Measurements from ENCODE around the gene PDGFD. TPM values are rescaled to one million over a fixed set of nuclear protein-coding genes. Genes with fewer than 3 reads are reported as not detected.

The PDGFD gene
- total RNA-seq, 4 donors from 2014 or later, result 4.4 to 26.4 (median 13.1) TPM

GRCh38 chr11:103924166-103925013 is 239.6 kb downstream of the PDGFD start:
- ATAC-seq, result no peak
- Histone ChIP-seq H3K27ac (no peak overlapping the region), H3K4me3 (no peak overlapping the region), H3K9me3 (no peaks in the 10 kb centered on the region), H3K36me3 (no peaks in the 10 kb centered on the region), H3K4me1 (peaks cover 0 to 26% (median 2%) of the 10 kb centered on the region in 3 donors), H3K27me3 (no peaks in the 10 kb centered on the region)
- WGBS, 2 donors (ENCODE audit: low coverage in 1 of 2), result 89 to 96% methylated on average over 2 to 4 of the region's 5 CpGs
- no peak for TF ChIP-seq CTCF (IDR thresholded peaks at IDR 0.05)
- TF ChIP-seq POLR2AphosphoS5 (IDR thresholded peaks at IDR 0.05), result no peak
- no peak for TF ChIP-seq EP300 (IDR thresholded peaks at IDR 0.05)
- no peak for TF ChIP-seq POLR2A (IDR thresholded peaks at IDR 0.05)

GRCh38 chr11:103923451-103923931 is 240.5 kb downstream of the PDGFD start:
- no peak overlapping the region for H3K27ac ChIP-seq
- no peaks in the 10 kb centered on the region for H3K27me3 ChIP-seq
- ATAC-seq, result no peak
- no peak overlapping the region for H3K4me3 ChIP-seq
- peaks cover 0 to 19% (median 2%) of the 10 kb centered on the region in 3 donors for H3K4me1 ChIP-seq
- TF ChIP-seq POLR2AphosphoS5 (IDR thresholded peaks at IDR 0.05) (no peak), CTCF (IDR thresholded peaks at IDR 0.05) (no peak), POLR2A (IDR thresholded peaks at IDR 0.05) (no peak), EP300 (IDR thresholded peaks at IDR 0.05) (no peak)
- no peaks in the 10 kb centered on the region for H3K9me3 ChIP-seq
- H3K36me3 ChIP-seq, result no peaks in the 10 kb centered on the region

- Histone ChIP-seq H3K4me1 (peaks cover 0 to 9% (median 0%) of the 10 kb centered on the region in 3 donors), H3K9me3 (no peaks in the 10 kb centered on the region), H3K36me3 (no peaks in the 10 kb centered on the region), H3K27ac (no peak overlapping the region), H3K27me3 (no peaks in the 10 kb centered on the region), H3K4me3 (no peak overlapping the region)
- no peak for TF ChIP-seq POLR2AphosphoS5 (IDR thresholded peaks at IDR 0.05)
- no peak for TF ChIP-seq POLR2A (IDR thresholded peaks at IDR 0.05)
- TF ChIP-seq EP300 (IDR thresholded peaks at IDR 0.05), result no peak
- TF ChIP-seq CTCF (IDR thresholded peaks at IDR 0.05), result no peak
- no peak for ATAC-seq
Measured at GRCh38 chr11:103920933-103921332, 243.0 kb downstream of the PDGFD start.

GRCh38 chr11:103920449-103920848 is 243.5 kb downstream of the PDGFD start:
- ATAC-seq, result no peak

More at GRCh38 chr11:103920449-103920848, 243.5 kb downstream of the PDGFD start:
- 40% methylated on average over 1 of the region's 1 CpG; no CpG with 5 or more reads in 1 of the 2 donors for WGBS, 2 donors (ENCODE audit: low coverage in 1 of 2)
- Histone ChIP-seq H3K27me3 (no peaks in the 10 kb centered on the region), H3K4me1 (peaks cover 0 to 9% (median 0%) of the 10 kb centered on the region in 3 donors), H3K9me3 (no peaks in the 10 kb centered on the region), H3K27ac (no peak overlapping the region), H3K4me3 (no peak overlapping the region), H3K36me3 (no peaks in the 10 kb centered on the region)
- TF ChIP-seq EP300 (IDR thresholded peaks at IDR 0.05), result no peak
- no peak for TF ChIP-seq POLR2A (IDR thresholded peaks at IDR 0.05)
- TF ChIP-seq POLR2AphosphoS5 (IDR thresholded peaks at IDR 0.05), result no peak
- no peak for TF ChIP-seq CTCF (IDR thresholded peaks at IDR 0.05)
